ENCODE measurements around the gene TMEM179B.
A peak's percentile ranks its signal among the peaks of the same experiment; 100 is the strongest.

The TMEM179B gene

DNA sequence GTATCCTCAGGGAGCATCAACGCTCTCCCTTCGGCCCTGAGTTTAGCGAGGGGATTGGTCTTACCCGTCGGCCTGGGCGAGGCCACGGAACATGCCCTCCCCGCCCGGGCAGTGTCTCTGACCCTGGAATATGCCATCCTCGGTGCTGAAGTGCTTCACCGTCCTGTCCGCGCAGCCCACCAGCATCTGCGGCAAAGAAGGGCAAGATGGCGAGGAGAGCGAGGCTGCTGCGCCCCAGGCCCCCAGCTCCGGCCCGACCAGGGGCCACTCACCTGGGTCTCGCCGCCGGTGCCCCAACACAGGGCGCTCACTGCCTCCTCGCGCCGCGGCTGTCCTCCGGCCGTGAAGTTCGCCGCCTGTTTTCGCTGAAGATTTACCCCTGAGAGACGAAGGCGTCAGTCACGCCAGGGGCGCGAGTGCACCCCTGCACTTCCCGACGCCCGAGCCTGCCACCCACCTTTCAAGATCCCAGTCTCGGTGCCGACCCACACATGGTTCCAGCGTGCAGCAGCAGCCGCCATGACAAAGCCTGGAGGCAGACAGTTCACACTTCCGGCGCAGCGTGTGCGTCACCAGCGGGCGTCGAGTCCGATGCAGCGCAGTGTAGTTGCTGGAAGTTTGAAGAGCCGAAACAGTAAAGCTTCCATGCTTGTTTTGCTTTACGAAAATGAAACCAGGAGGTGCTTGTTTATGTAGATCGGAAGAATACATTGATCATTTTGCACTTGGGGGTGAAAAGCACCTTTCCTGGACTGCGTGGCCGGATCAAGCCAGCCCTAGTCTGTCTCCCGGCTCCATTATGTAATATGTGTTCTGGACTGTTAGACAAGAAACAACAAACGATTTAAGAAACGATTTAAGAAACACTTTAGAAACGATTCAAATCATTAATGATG lies 52.1 kb downstream of the TMEM179B start, which contains the start of gene WDR74:
Gene WDR74 (minus strand): TSS at position 541 of the 896 bp plus-strand sequence. CDS start 20 bp downstream, at position 521.
- DNase-seq = peak; percentile 94

Measured in CD4-positive, alpha-beta T cell treated with Interleukin-15 for 1 hour (primary cell).